Transverse colon (tissue), 4 donors: ENCODE data around the gene S100A11. TPM values are rescaled to one million over a fixed set of nuclear protein-coding genes. Genes with fewer than 3 reads are reported as not detected.

Experiments
- DNase-seq: peaks from one replicate; pipeline ENCODE4 v3.0.0-alpha.2; 2019
- H3K27ac ChIP-seq, 4 donors: fragments of 200-600 bp; sonication (generic); 2 replicates each; pipeline ENCODE4 v1.5.1; 2016 to 2018; ENCODE audit warnings: inconsistent platforms in 4 of 4
- H3K27me3 ChIP-seq: fragments of 200-600 bp; sonication (generic); 2 replicates; pipeline ENCODE4 v1.5.1; 2017; ENCODE audit warnings: inconsistent platforms
- H3K36me3 ChIP-seq, 4 donors: fragments of 200-600 bp; sonication (generic); 2 replicates each; pipeline ENCODE4 v1.5.1; 2017 to 2019; ENCODE audit warnings: inconsistent platforms in 4 of 4
- H3K4me1 ChIP-seq, 4 donors: fragments of 200-600 bp; sonication (generic); 2 replicates each; pipeline ENCODE4 v1.5.1; 2017 to 2020; ENCODE audit warnings: inconsistent platforms in 4 of 4
- H3K4me3 ChIP-seq, 4 donors: fragments of 200-600 bp; sonication (generic); 1 replicate in 1 of 4; 2 replicates in 3 of 4; pipeline versions ENCODE4 v1.5.1 to v1.6.1; 2017 to 2019; ENCODE audit warnings: inconsistent platforms in 4 of 4
- H3K9me3 ChIP-seq, 2 donors: fragments of 200-600 bp; sonication (generic); 2 replicates each; pipeline ENCODE4 v1.5.1; 2017 to 2019; ENCODE audit warnings: inconsistent platforms in 2 of 2
- CTCF ChIP-seq, 5 experiments: fragments of 200-600 bp in 3 of 5; fragments of 450-650 bp in 2 of 5; sonication (generic) in 3 of 5; IDR thresholded peaks; 1 replicate in 2 of 5; 2 replicates in 3 of 5; pipeline ENCODE4 v1.5.1; 2016 to 2017; ENCODE audit warnings: antibody characterized with exemption in 5 of 5, inconsistent platforms in 3 of 5, mild to moderate bottlenecking in 2 of 5, moderate library complexity in 1 of 5
- EP300 ChIP-seq: sonication (generic); formaldehyde crosslinking; IDR thresholded peaks from one replicate; pipeline ENCODE4 v1.6.1; 2017; ENCODE audit warnings: antibody characterized with exemption, low read depth
- POLR2A ChIP-seq: fragments of 450-650 bp; IDR thresholded peaks from one replicate; pipeline ENCODE4 v1.6.1; 2016; ENCODE audit warnings: antibody characterized with exemption, mild to moderate bottlenecking, moderate library complexity
- POLR2AphosphoS5 ChIP-seq, 3 donors: sonication (generic); formaldehyde crosslinking; IDR thresholded peaks; one replicate each; pipeline ENCODE4 v1.6.1; 2016; ENCODE audit warnings: antibody characterized with exemption in 3 of 3
- WGBS, 2 donors: methylation state at CpG; one replicate each; pipeline ENCODE4 v1.1.5; 2018; ENCODE audit warnings: low coverage in 1 of 2; 5-methylcytosine and 5-hydroxymethylcytosine counted together
- in situ Hi-C, 4 donors: fragments of 200-750 bp; cut with MboI; loops; one replicate each; pipeline versions ENCODE4 v1.15.0 to v1.15.1; 2017; ENCODE audit warnings: low sequenced_read_pairs in 3 of 4, low pct_ligation_motif_present in 1 of 4, low pct_unique_long_range_greater_than_20kb in 1 of 4
- intact Hi-C: fragments of 100-400 bp; cut with DNase I; formaldehyde crosslinking; loops from one replicate; pipeline ENCODE4 v1.15.1; 2023; ENCODE audit warnings: low total_unique reads
- total RNA-seq, 4 donors: library from RNA; depleted of rRNA; stranded (reverse); fragments of >200 nt; gene quantifications; one replicate each; pipeline ENCODE4 v1.1.0, GENCODE V29; 2016

Gene S100A11
- total RNA-seq, 4 donors from 2014 or later, result 35.6 to 108 (median 54.8) TPM

GRCh38 chr1:152003846-152004442 is 32.9 kb downstream of the S100A11 start:
- Histone ChIP-seq H3K27me3 (no peaks in the 10 kb centered on the region), H3K4me1 (peaks cover 0 to 15% (median 2%) of the 10 kb centered on the region in 4 donors), H3K9me3 (no peaks in the 10 kb centered on the region), H3K27ac (no peak overlapping the region), H3K36me3 (no peaks in the 10 kb centered on the region), H3K4me3 (no peak overlapping the region)
- intact Hi-C loops, result no loop called here
- in situ Hi-C loops, result loop anchor here in 2 of 4 donors (25.0 kb wide), 1 partner anchor 92 kb away; the partner anchor contains the start of gene THEM4 (in 2 of the 2)
- no peak for DNase-seq
- TF ChIP-seq POLR2AphosphoS5 (IDR thresholded peaks at IDR 0.05) (no peak), CTCF (IDR thresholded peaks at IDR 0.05) (no peak), POLR2A (no peak), EP300 (no peak)
- 60% methylated on average over 4 of the region's 4 CpGs; no CpG with 5 or more reads in 1 of the 2 donors for WGBS, 2 donors

GRCh38 chr1:152002960-152003359 is 33.8 kb downstream of the S100A11 start:
- DNase-seq, result no peak
- H3K4me3 ChIP-seq, result no peak overlapping the region
- peaks cover 0 to 15% (median 2%) of the 10 kb centered on the region in 4 donors for H3K4me1 ChIP-seq
- no peaks in the 10 kb centered on the region for H3K9me3 ChIP-seq
- 73% methylated on average over 3 of the region's 3 CpGs; no CpG with 5 or more reads in 1 of the 2 donors for WGBS, 2 donors
- H3K27ac ChIP-seq, result no peak overlapping the region
- TF ChIP-seq POLR2A (no peak), EP300 (no peak), POLR2AphosphoS5 (IDR thresholded peaks at IDR 0.05) (no peak), CTCF (IDR thresholded peaks at IDR 0.05) (no peak)
- intact Hi-C loops (no loop called here), in situ Hi-C loops (loop anchor here in 2 of 4 donors (25.0 kb wide), 1 partner anchor 91 kb away; the partner anchor contains the start of gene THEM4 (in 2 of the 2))
- H3K36me3 ChIP-seq, result no peaks in the 10 kb centered on the region
- H3K27me3 ChIP-seq, result no peaks in the 10 kb centered on the region

GRCh38 chr1:152001631-152002584 is 34.9 kb downstream of the S100A11 start:
- intact Hi-C loops (no loop called here), in situ Hi-C loops (loop anchor here in 2 of 4 donors (25.0 kb wide), 1 partner anchor 90 kb away; the partner anchor contains the start of gene THEM4 (in 2 of the 2))
- TF ChIP-seq POLR2A (no peak), POLR2AphosphoS5 (IDR thresholded peaks at IDR 0.05) (no peak), EP300 (no peak), CTCF (IDR thresholded peaks at IDR 0.05) (peak; percentile 92 to 95 (median 94))
- H3K27ac ChIP-seq, result peak overlapping the region; percentile 2 to 48 (median 41)
- H3K27me3 ChIP-seq, result no peaks in the 10 kb centered on the region
- 72 to 83% methylated on average over 1 to 4 of the region's 4 CpGs for WGBS, 2 donors
- H3K36me3 ChIP-seq, result no peaks in the 10 kb centered on the region
- H3K4me1 ChIP-seq, result peaks cover 0 to 15% (median 2%) of the 10 kb centered on the region in 4 donors
- H3K4me3 ChIP-seq, result no peak overlapping the region
- H3K9me3 ChIP-seq, result no peaks in the 10 kb centered on the region
- DNase-seq, result peak; percentile 94
